Stimulated activated naive CD8-positive, alpha-beta T cell treated with anti-CD3 and anti-CD28 coated beads, Interleukin-15, Interleukin-2, amounts not matched to agents 100 ng/mL and 50 ng/mL, for 24 hours (primary cell): ENCODE results near the gene HAPSTR1.
"Not testable (repeated sequence)": the region's sequence is repeated elsewhere in the genome, so short reads cannot be mapped to it uniquely, and the experiment has no call there.

Experiments used
- H3K27ac Mint-ChIP-seq: one replicate; pipeline ENCODE4 v1.8.0; 2021; ENCODE audit warnings: mild to moderate bottlenecking, mixed read lengths
- H3K27me3 Mint-ChIP-seq: one replicate; pipeline ENCODE4 v1.8.0; 2021; ENCODE audit warnings: mixed read lengths
- H3K36me3 Mint-ChIP-seq: one replicate; pipeline ENCODE4 v1.8.0; 2021; ENCODE audit warnings: low read depth, mixed read lengths
- H3K4me1 Mint-ChIP-seq: one replicate; pipeline ENCODE4 v1.8.0; 2021; ENCODE audit warnings: low read depth, mixed read lengths
- H3K4me3 Mint-ChIP-seq: one replicate; pipeline ENCODE4 v1.8.0; 2021; ENCODE audit warnings: mild to moderate bottlenecking, mixed read lengths
- H3K9me3 Mint-ChIP-seq: one replicate; pipeline ENCODE4 v1.8.0; 2021; ENCODE audit warnings: mixed read lengths

The HAPSTR1 gene

GRCh38 chr16:9090960-9091866, at the start of gene HAPSTR1:
Gene HAPSTR1, plus strand, starts transcription at chr16:9091644. Its CDS starts 401 bp downstream, at chr16:9092045.
- no peaks in the 10 kb centered on the region for H3K9me3 Mint-ChIP-seq
- peak within 1 kb of the TSS; percentile 97 for H3K27ac Mint-ChIP-seq
- H3K4me3 Mint-ChIP-seq = peak within 1 kb of the TSS; percentile 98
- H3K27me3 Mint-ChIP-seq = no peaks in the 10 kb centered on the region
- H3K4me1 Mint-ChIP-seq = peaks cover 37% of the 10 kb centered on the region
- peaks cover 38% of the 10 kb centered on the region for H3K36me3 Mint-ChIP-seq

GRCh38 chr16:9042533-9042932, 48.9 kb upstream of the HAPSTR1 start:
- H3K4me1 Mint-ChIP-seq = peaks cover 24% of the 10 kb centered on the region
- no peak overlapping the region for H3K4me3 Mint-ChIP-seq
- no peaks in the 10 kb centered on the region for H3K36me3 Mint-ChIP-seq
- no peak overlapping the region for H3K27ac Mint-ChIP-seq
- H3K9me3 Mint-ChIP-seq = peaks cover 4% of the 10 kb centered on the region
- H3K27me3 Mint-ChIP-seq = no peaks in the 10 kb centered on the region

GRCh38 chr16:9042964-9043680, 48.3 kb upstream of the HAPSTR1 start:
- no peaks in the 10 kb centered on the region for H3K36me3 Mint-ChIP-seq
- H3K4me3 Mint-ChIP-seq = no peak overlapping the region
- H3K9me3 Mint-ChIP-seq = peaks cover 4% of the 10 kb centered on the region
- H3K27ac Mint-ChIP-seq = no peak overlapping the region
- H3K4me1 Mint-ChIP-seq = peaks cover 30% of the 10 kb centered on the region
- H3K27me3 Mint-ChIP-seq = no peaks in the 10 kb centered on the region

GRCh38 chr16:9045562-9045961, 45.9 kb upstream of the HAPSTR1 start:
- not testable (repeated sequence) for H3K4me3 Mint-ChIP-seq, H3K27ac Mint-ChIP-seq, H3K36me3 Mint-ChIP-seq

GRCh38 chr16:9046667-9047055, 44.8 kb upstream of the HAPSTR1 start:
- H3K36me3 Mint-ChIP-seq = no peaks in the 10 kb centered on the region
- no peaks in the 10 kb centered on the region for H3K27me3 Mint-ChIP-seq
- H3K27ac Mint-ChIP-seq = peak overlapping the region; percentile 82
- no peak overlapping the region for H3K4me3 Mint-ChIP-seq
- H3K4me1 Mint-ChIP-seq = peaks cover 42% of the 10 kb centered on the region
- peaks cover 4% of the 10 kb centered on the region for H3K9me3 Mint-ChIP-seq

More at GRCh38 chr16:9045562-9045961, 45.9 kb upstream of the HAPSTR1 start:
- H3K4me1 Mint-ChIP-seq = peaks cover 42% of the 10 kb centered on the region
- H3K9me3 Mint-ChIP-seq, H3K27me3 Mint-ChIP-seq: not testable (repeated sequence)

- Mint-ChIP-seq H3K4me3 (peak overlapping the region; percentile 33), H3K4me1 (peaks cover 42% of the 10 kb centered on the region)
Observed at GRCh38 chr16:9047689-9048301, 43.6 kb upstream of the HAPSTR1 start.

GRCh38 chr16:9048302-9048700, 43.1 kb upstream of the HAPSTR1 start:
- H3K27me3 Mint-ChIP-seq = no peaks in the 10 kb centered on the region
- H3K9me3 Mint-ChIP-seq = peaks cover 4% of the 10 kb centered on the region
- H3K4me1 Mint-ChIP-seq = peaks cover 37% of the 10 kb centered on the region
- H3K36me3 Mint-ChIP-seq = no peaks in the 10 kb centered on the region
- H3K4me3 Mint-ChIP-seq = peak overlapping the region; percentile 33
- H3K27ac Mint-ChIP-seq = peak overlapping the region; percentile 82

More at GRCh38 chr16:9047689-9048301, 43.6 kb upstream of the HAPSTR1 start:
- Mint-ChIP-seq H3K27me3 (no peaks in the 10 kb centered on the region), H3K27ac (peak overlapping the region; percentile 82), H3K9me3 (peaks cover 4% of the 10 kb centered on the region), H3K36me3 (no peaks in the 10 kb centered on the region)

GRCh38 chr16:9049241-9049640, 42.2 kb upstream of the HAPSTR1 start:
- Mint-ChIP-seq H3K4me3 (no peak overlapping the region), H3K36me3 (no peaks in the 10 kb centered on the region), H3K27ac (no peak overlapping the region), H3K27me3 (peaks cover 2% of the 10 kb centered on the region), H3K4me1 (peaks cover 36% of the 10 kb centered on the region), H3K9me3 (peaks cover 4% of the 10 kb centered on the region)

GRCh38 chr16:9050102-9050830, 41.2 kb upstream of the HAPSTR1 start:
- H3K36me3 Mint-ChIP-seq = no peaks in the 10 kb centered on the region
- no peak overlapping the region for H3K27ac Mint-ChIP-seq
- H3K4me3 Mint-ChIP-seq = no peak overlapping the region
- peaks cover 36% of the 10 kb centered on the region for H3K4me1 Mint-ChIP-seq
- peaks cover 4% of the 10 kb centered on the region for H3K27me3 Mint-ChIP-seq
- H3K9me3 Mint-ChIP-seq = peaks cover 4% of the 10 kb centered on the region

- no peak overlapping the region for H3K27ac Mint-ChIP-seq
- H3K4me1 Mint-ChIP-seq = peaks cover 12% of the 10 kb centered on the region
- H3K27me3 Mint-ChIP-seq = peaks cover 4% of the 10 kb centered on the region
- H3K9me3 Mint-ChIP-seq = no peaks in the 10 kb centered on the region
- H3K36me3 Mint-ChIP-seq = no peaks in the 10 kb centered on the region
- no peak overlapping the region for H3K4me3 Mint-ChIP-seq
Observed at GRCh38 chr16:9053006-9053601, 38.3 kb upstream of the HAPSTR1 start.

GRCh38 chr16:9054460-9054859, 37.0 kb upstream of the HAPSTR1 start:
- no peaks in the 10 kb centered on the region for H3K9me3 Mint-ChIP-seq
- H3K36me3 Mint-ChIP-seq = no peaks in the 10 kb centered on the region
- no peak overlapping the region for H3K4me3 Mint-ChIP-seq
- H3K27me3 Mint-ChIP-seq = peaks cover 4% of the 10 kb centered on the region
- H3K27ac Mint-ChIP-seq = no peak overlapping the region
- peaks cover 5% of the 10 kb centered on the region for H3K4me1 Mint-ChIP-seq

- no peaks in the 10 kb centered on the region for H3K9me3 Mint-ChIP-seq
- H3K4me3 Mint-ChIP-seq = no peak overlapping the region
- no peaks in the 10 kb centered on the region for H3K36me3 Mint-ChIP-seq
- peaks cover 7% of the 10 kb centered on the region for H3K4me1 Mint-ChIP-seq
- no peak overlapping the region for H3K27ac Mint-ChIP-seq
- H3K27me3 Mint-ChIP-seq = peaks cover 4% of the 10 kb centered on the region
Observed at GRCh38 chr16:9055115-9055514, 36.3 kb upstream of the HAPSTR1 start.

- H3K4me1 Mint-ChIP-seq = peaks cover 9% of the 10 kb centered on the region
- no peak overlapping the region for H3K4me3 Mint-ChIP-seq
- no peaks in the 10 kb centered on the region for H3K36me3 Mint-ChIP-seq
- no peak overlapping the region for H3K27ac Mint-ChIP-seq
- H3K27me3 Mint-ChIP-seq = peaks cover 4% of the 10 kb centered on the region
- no peaks in the 10 kb centered on the region for H3K9me3 Mint-ChIP-seq
Observed at GRCh38 chr16:9055661-9056060, 35.8 kb upstream of the HAPSTR1 start.

- peaks cover 4% of the 10 kb centered on the region for H3K27me3 Mint-ChIP-seq
- peaks cover 13% of the 10 kb centered on the region for H3K4me1 Mint-ChIP-seq
- H3K36me3 Mint-ChIP-seq = no peaks in the 10 kb centered on the region
- no peak overlapping the region for H3K27ac Mint-ChIP-seq
- H3K9me3 Mint-ChIP-seq = no peaks in the 10 kb centered on the region
- no peak overlapping the region for H3K4me3 Mint-ChIP-seq
Observed at GRCh38 chr16:9056061-9056460, 35.4 kb upstream of the HAPSTR1 start.
